Neural crest cell (in vitro differentiated cells): ENCODE data around the gene PSMC3IP. TPM values are rescaled to one million over a fixed set of nuclear protein-coding genes. Genes with fewer than 3 reads are reported as not detected.

Source experiments
- DNase-seq: peaks from one replicate; pipeline ENCODE4 v3.0.0; 2021; ENCODE audit warnings: low read depth, mixed read lengths, low spot score
- H3K27ac Mint-ChIP-seq: one replicate; pipeline ENCODE4 v1.8.0; 2021; ENCODE audit warnings: mild to moderate bottlenecking, mixed read lengths; ENCODE audit not compliant: unreplicated experiment
- H3K27me3 Mint-ChIP-seq: 2 replicates; pipeline ENCODE4 v1.8.0; 2021; ENCODE audit warnings: low read depth, mild to moderate bottlenecking, mixed read lengths
- H3K36me3 Mint-ChIP-seq: 2 replicates; pipeline ENCODE4 v1.8.0; 2021; ENCODE audit warnings: low read depth, mild to moderate bottlenecking, mixed read lengths
- H3K4me1 Mint-ChIP-seq: 2 replicates; pipeline ENCODE4 v1.8.0; 2021; ENCODE audit warnings: mixed read lengths
- H3K4me3 Mint-ChIP-seq: one replicate; pipeline ENCODE4 v1.8.0; 2021; ENCODE audit warnings: mild to moderate bottlenecking, mixed read lengths
- H3K9me3 Mint-ChIP-seq: 2 replicates; pipeline ENCODE4 v1.8.0; 2021; ENCODE audit warnings: mixed read lengths
- CTCF ChIP-seq: fragments of 200-600 bp; sonication (generic); conservative IDR thresholded peaks from 2 replicates; pipeline ENCODE4 v1.5.0; 2021; ENCODE audit warnings: antibody characterized with exemption, mild to moderate bottlenecking
- total RNA-seq: library from RNA; stranded (reverse); gene quantifications from 2 replicates; pipeline ENCODE4 v1.2.1, GENCODE V29; 2021

The PSMC3IP gene
- total RNA-seq, 1 donor from 2014 or later, result 44.6 TPM

GRCh38 chr17:42591411-42591810 is 13.9 kb upstream of the PSMC3IP start:
- peaks cover 2% of the 10 kb centered on the region for H3K36me3 Mint-ChIP-seq
- no peak for DNase-seq
- no peaks in the 10 kb centered on the region for H3K27me3 Mint-ChIP-seq
- no peak overlapping the region for H3K27ac Mint-ChIP-seq
- H3K4me3 Mint-ChIP-seq, result no peak overlapping the region
- no peaks in the 10 kb centered on the region for H3K9me3 Mint-ChIP-seq
- H3K4me1 Mint-ChIP-seq, result no peaks in the 10 kb centered on the region
- no peak for TF ChIP-seq CTCF

- Mint-ChIP-seq H3K4me1 (no peaks in the 10 kb centered on the region), H3K27me3 (no peaks in the 10 kb centered on the region), H3K9me3 (no peaks in the 10 kb centered on the region), H3K4me3 (no peak overlapping the region), H3K27ac (no peak overlapping the region), H3K36me3 (no peaks in the 10 kb centered on the region)
- no peak for DNase-seq
- no peak for TF ChIP-seq CTCF
These were observed 13.4 kb upstream of the PSMC3IP start for GRCh38 chr17:42590886-42591285.

DNA sequence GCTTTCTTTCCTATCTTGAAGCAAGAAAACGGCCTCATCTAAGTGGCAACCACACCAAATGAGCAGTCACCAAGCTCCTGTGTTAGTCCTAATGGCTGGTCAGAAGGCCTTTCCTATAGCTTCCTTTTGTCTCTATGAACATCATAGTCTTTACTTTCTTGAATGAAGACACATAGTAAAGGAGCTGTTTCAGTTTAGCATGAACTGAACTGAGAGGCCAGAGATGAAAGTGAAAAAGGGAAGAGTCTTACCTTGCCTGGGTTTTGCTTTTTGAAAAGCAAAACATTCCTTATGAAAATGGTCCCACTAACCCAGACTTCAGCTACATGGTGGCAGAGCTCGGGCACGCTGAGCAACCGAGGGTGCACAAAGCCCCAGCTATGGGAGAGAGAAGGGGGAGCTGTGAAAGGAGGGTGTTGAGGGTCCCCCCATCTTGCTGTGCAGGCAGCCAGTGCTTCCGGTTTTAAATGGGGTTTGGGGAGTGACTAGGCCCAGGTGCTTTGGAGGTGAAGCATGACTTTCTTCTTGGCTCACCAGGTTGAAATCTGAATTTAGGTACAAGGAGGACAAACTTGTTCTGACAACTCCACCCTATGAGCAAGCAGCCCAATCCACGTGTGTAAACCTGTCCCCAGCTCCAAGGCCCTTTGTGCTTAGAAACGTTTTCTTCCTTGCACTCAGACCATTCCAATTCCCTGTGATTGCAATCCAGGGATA is 9.1 kb upstream of the PSMC3IP start:
- no peaks in the 10 kb centered on the region for H3K27me3 Mint-ChIP-seq
- no peak overlapping the region for H3K4me3 Mint-ChIP-seq
- H3K36me3 Mint-ChIP-seq, result peaks cover 5% of the 10 kb centered on the region
- H3K4me1 Mint-ChIP-seq, result no peaks in the 10 kb centered on the region
- no peak for TF ChIP-seq CTCF
- H3K27ac Mint-ChIP-seq, result no peak overlapping the region
- DNase-seq, result no peak
- no peaks in the 10 kb centered on the region for H3K9me3 Mint-ChIP-seq

DNA sequence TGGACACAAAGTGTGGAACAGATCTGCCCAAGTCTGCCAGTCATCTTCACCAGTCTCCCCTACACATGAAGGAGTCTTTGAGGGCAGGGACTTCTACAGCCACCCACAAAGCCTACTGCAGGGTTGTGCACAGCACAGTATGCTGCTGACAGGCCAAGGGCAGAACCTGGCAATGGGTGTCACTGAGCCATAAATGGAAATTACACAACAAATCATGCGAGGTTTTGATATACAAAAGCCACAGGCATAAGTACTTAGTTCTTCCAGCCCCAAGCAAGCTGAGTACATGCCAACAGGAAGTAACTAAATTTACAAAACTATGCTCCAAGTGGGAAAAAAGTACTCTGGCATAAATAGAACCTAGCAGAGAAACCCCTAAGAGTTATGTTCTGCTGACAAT is 7.8 kb upstream of the PSMC3IP start:
- TF ChIP-seq CTCF, result no peak
- Mint-ChIP-seq H3K9me3 (no peaks in the 10 kb centered on the region), H3K27me3 (no peaks in the 10 kb centered on the region), H3K4me3 (no peak overlapping the region), H3K4me1 (no peaks in the 10 kb centered on the region), H3K27ac (no peak overlapping the region), H3K36me3 (peaks cover 5% of the 10 kb centered on the region)
- no peak for DNase-seq

- TF ChIP-seq CTCF, result no peak
- Mint-ChIP-seq H3K27ac (no peak overlapping the region), H3K4me3 (no peak overlapping the region), H3K36me3 (peaks cover 5% of the 10 kb centered on the region), H3K9me3 (no peaks in the 10 kb centered on the region), H3K27me3 (no peaks in the 10 kb centered on the region), H3K4me1 (peaks cover under 1% of the 10 kb centered on the region)
- no peak for DNase-seq
These were observed 7.4 kb upstream of the PSMC3IP start for GRCh38 chr17:42584880-42585279.
